ENCODE measurements around the gene MVB12B.
A peak's percentile ranks its signal among the peaks of the same experiment; 100 is the strongest.

Gene MVB12B

GRCh38 chr9:126510564-126510963 lies 183.9 kb downstream of the MVB12B start:
- H3K4me1 ChIP-seq = peaks cover 0 to 10% (median 7%) of the 10 kb centered on the region in 4 donors
- H3K9me3 ChIP-seq = no peaks in the 10 kb centered on the region
- intact Hi-C loops (cut with DNase I; ENCODE audit: low total_unique reads) = no loop called here
- H3K36me3 ChIP-seq = no peaks in the 10 kb centered on the region
- no peak for TF ChIP-seq CTCF (IDR thresholded peaks at IDR 0.05)
- H3K27ac ChIP-seq = no peak overlapping the region
- peak in 1 of 2 donors; percentile 31 for DNase-seq
- peaks cover 3 to 61% of the 10 kb centered on the region in 2 donors for H3K27me3 ChIP-seq
- H3K4me3 ChIP-seq = no peak overlapping the region

- no peak for DNase-seq
- Histone ChIP-seq H3K9me3 (no peaks in the 10 kb centered on the region), H3K36me3 (no peaks in the 10 kb centered on the region), H3K4me3 (no peak overlapping the region), H3K27me3 (peaks cover 3 to 69% of the 10 kb centered on the region in 2 donors), H3K27ac (no peak overlapping the region), H3K4me1 (peaks cover 0 to 10% (median 7%) of the 10 kb centered on the region in 4 donors)
- intact Hi-C loops (cut with DNase I; ENCODE audit: low total_unique reads) = no loop called here
- TF ChIP-seq CTCF (IDR thresholded peaks at IDR 0.05) = no peak
Observed at GRCh38 chr9:126511411-126511810, 184.8 kb downstream of the MVB12B start.

- Histone ChIP-seq H3K36me3 (no peaks in the 10 kb centered on the region), H3K9me3 (no peaks in the 10 kb centered on the region), H3K27ac (no peak overlapping the region), H3K4me1 (peaks cover 0 to 24% (median 18%) of the 10 kb centered on the region in 4 donors), H3K27me3 (peaks cover 3 to 79% of the 10 kb centered on the region in 2 donors), H3K4me3 (no peak overlapping the region)
- no peak for TF ChIP-seq CTCF (IDR thresholded peaks at IDR 0.05)
- intact Hi-C loops (cut with DNase I; ENCODE audit: low total_unique reads) = no loop called here
- DNase-seq = peak in 1 of 2 donors; percentile 43
Observed at GRCh38 chr9:126513159-126514036, 186.8 kb downstream of the MVB12B start.

GRCh38 chr9:126514037-126514821 lies 187.6 kb downstream of the MVB12B start:
- H3K4me3 ChIP-seq = peak overlapping the region in 1 of 2 donors; percentile 10
- TF ChIP-seq CTCF (IDR thresholded peaks at IDR 0.05) = peak in 1 of 2 experiments; percentile 15
- no peaks in the 10 kb centered on the region for H3K36me3 ChIP-seq
- peak; percentile 56 to 75 for DNase-seq
- intact Hi-C loops (cut with DNase I; ENCODE audit: low total_unique reads) = no loop called here
- no peak overlapping the region for H3K27ac ChIP-seq
- peaks cover 3 to 85% of the 10 kb centered on the region in 2 donors for H3K27me3 ChIP-seq
- H3K9me3 ChIP-seq = no peaks in the 10 kb centered on the region
- peaks cover 0 to 24% (median 18%) of the 10 kb centered on the region in 4 donors for H3K4me1 ChIP-seq

- peaks cover 0 to 24% (median 18%) of the 10 kb centered on the region in 4 donors for H3K4me1 ChIP-seq
- H3K4me3 ChIP-seq = no peak overlapping the region
- H3K27me3 ChIP-seq = peaks cover 3 to 90% of the 10 kb centered on the region in 2 donors
- TF ChIP-seq CTCF (IDR thresholded peaks at IDR 0.05) = no peak
- DNase-seq = peak in 1 of 2 donors; percentile 55
- H3K27ac ChIP-seq = no peak overlapping the region
- H3K36me3 ChIP-seq = no peaks in the 10 kb centered on the region
- intact Hi-C loops (cut with DNase I; ENCODE audit: low total_unique reads) = no loop called here
- H3K9me3 ChIP-seq = no peaks in the 10 kb centered on the region
Observed at GRCh38 chr9:126515001-126515872, 188.6 kb downstream of the MVB12B start.
